ENCODE measurements around the gene ACTR3C.

The ACTR3C gene

DNA sequence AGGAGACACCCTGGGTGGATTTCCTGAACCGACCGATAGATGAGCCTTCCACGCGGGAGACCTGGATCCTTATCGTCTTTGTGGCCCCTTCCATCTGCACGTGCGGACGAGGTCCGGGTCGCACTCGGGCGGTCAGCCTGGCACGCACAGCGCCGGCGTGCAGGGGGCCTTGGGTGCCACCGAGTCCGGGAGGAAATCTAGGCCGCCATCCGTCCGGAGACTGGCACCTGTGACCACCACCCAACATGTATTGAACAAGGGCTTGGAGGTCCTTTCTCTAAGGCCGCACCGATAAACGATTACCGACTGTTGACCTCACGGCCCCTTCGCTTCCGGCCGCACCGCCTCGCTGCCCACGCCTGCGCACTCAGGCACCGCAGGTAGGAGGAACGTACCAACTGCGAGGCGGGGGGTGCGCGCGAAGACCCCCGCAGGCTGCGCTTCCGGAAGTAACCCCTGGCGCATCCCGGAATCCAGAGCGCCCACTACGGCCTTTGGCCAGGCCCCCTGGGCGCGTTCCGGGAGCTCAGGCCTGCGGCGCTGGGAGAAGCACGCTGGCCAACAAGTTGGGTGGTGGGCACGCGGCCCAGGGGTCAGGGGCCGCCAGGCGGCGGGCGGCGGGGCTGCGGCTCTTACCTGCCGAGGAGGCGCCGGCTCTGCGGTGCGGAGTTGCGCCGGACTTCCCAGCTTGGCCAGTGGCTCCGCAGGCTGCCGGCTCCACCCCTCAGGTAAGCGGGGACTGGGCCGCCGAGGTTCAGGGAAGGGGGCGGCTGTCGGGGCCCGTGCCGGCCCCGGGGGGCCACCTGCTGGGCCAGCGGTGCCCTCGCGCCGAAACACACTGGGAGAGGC lies at the start of gene ACTR3C, which contains the start of gene LRRC61:
TSS of gene ACTR3C (minus strand) at position 713 of the 849 bp plus-strand sequence. CDS start 28,249 bp downstream, outside the sequence.
TSS of gene LRRC61 (plus strand) at position 523 of the 849 bp plus-strand sequence. CDS start 13,507 bp downstream, outside the sequence.
- peak; percentile 64 for DNase-seq

DNA sequence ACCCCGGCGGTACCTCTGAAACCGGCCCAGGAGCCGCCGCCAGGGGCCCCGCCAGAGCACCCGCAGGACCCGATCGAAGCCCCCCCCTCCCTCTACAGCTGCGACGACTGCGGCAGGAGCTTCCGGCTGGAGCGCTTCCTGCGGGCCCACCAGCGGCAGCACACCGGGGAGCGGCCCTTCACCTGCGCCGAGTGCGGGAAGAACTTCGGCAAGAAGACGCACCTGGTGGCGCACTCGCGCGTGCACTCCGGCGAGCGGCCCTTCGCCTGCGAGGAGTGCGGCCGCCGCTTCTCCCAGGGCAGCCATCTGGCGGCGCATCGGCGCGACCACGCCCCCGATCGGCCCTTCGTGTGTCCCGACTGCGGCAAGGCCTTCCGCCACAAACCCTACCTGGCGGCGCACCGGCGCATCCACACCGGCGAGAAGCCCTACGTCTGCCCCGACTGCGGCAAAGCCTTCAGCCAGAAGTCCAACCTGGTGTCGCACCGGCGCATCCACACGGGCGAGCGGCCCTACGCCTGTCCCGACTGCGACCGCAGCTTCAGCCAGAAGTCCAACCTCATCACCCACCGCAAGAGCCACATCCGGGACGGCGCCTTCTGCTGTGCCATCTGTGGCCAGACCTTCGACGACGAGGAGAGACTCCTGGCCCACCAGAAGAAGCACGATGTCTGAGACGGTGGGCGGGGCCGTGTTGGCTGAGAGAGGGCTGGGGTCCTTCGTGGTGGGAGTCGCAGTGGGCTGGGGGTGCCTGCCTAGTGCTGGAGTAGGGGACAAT lies 49.1 kb upstream of the ACTR3C start:
- DNase-seq = no peak

GRCh38 chr7:150371996-150372270 lies 48.6 kb upstream of the ACTR3C start:
- DNase-seq = no peak

DNA sequence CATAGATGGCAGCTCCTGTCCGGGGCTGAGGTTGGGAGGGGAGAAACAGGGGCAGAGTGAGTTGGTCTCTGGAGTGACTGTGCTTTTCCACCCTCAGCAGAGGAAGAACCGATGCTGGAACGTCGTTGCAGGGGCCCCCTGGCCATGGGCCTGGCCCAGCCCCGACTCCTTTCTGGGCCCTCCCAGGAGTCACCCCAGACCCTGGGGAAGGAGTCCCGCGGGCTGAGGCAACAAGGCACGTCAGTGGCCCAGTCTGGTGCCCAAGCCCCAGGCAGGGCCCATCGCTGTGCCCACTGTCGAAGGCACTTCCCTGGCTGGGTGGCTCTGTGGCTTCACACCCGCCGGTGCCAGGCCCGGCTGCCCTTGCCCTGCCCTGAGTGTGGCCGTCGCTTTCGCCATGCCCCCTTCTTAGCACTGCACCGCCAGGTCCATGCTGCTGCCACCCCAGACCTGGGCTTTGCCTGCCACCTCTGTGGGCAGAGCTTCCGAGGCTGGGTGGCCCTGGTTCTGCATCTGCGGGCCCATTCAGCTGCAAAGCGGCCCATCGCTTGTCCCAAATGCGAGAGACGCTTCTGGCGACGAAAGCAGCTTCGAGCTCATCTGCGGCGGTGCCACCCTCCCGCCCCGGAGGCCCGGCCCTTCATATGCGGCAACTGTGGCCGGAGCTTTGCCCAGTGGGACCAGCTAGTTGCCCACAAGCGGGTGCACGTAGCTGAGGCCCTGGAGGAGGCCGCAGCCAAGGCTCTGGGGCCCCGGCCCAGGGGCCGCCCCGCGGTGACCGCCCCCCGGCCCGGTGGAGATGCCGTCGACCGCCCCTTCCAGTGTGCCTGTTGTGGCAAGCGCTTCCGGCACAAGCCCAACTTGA lies 48.0 kb upstream of the ACTR3C start:
- no peak for DNase-seq

GRCh38 chr7:150370612-150371071 lies 47.3 kb upstream of the ACTR3C start:
- DNase-seq = no peak

DNA sequence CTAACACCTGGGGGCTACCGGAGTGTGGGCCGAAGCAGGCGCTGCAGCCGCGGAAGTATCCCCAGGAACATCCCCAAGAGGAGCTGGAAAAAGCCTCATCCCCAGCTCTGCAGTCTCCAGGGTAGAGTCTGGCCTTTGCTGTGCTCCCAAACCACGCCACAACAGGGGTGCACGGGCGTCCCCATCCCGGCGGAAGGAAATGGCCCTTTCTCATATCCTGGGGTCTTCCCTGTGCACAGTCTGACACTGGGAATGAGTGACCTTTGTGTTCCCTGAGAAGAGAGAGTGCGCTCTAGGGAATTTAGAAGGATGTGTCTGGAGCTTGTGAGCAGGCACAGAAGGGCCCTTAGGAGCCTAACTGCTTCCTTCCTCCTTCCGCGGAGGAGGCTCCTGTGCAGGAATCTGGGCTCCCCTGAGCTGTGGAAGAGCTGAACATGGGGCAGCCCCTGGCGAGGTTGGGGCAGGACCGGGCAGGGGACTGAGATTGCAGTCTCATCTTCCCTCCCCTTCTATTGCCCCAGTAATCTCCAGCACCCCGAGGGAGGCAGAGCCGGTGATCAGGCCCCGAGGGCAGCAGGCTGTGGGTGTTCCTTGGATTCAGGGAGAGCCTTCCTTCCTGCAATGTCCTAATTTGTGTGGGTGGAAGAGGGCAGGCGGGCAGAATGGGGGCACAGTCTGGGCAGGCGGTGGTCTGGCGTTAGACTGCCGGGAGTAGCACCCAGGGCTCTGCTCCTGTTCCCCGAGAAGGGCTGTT lies 46.6 kb upstream of the ACTR3C start:
- no peak for DNase-seq

DNA sequence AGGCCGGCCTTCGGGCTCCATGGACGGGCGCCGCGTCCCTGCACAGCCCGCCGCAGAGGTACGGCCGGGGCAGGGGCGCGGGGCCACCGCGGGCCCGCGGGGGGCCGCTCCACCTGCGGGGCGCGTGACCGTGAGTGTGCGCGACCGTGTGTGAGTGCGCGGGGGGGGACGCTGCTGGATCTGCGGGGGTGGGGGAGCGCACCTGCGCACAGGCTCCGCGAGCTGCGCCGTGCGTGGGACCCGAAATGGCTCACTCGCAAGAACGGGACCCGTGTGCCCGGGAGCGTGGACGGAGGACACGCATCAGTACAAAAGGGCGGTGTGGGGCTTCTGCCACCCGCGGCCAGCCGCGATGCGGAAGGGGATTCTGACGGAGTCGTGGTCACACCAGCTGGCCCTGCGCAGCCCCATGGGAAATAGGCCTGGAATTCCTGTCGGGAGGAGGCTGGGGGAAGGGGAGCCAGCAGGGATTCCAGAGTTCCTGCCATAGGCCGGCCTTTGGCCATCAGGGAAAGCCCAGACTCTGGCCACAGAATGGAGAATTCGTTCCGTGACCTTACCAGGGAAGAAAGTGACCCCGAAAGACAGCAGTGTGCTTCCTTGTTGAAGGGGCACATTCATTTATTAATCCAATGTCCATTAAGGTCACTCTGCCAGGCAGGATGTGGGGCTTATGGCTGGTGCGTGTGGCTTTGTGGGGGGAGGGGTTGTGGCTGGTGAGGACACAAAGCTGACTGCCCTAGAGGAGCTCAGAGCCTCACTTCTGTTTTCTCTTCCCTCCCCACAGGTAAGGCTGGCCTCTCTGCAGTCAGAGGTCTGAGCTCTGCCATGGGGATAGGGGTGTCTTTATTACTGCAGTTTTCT lies 45.8 kb upstream of the ACTR3C start:
- peak; percentile 64 for DNase-seq

DNA sequence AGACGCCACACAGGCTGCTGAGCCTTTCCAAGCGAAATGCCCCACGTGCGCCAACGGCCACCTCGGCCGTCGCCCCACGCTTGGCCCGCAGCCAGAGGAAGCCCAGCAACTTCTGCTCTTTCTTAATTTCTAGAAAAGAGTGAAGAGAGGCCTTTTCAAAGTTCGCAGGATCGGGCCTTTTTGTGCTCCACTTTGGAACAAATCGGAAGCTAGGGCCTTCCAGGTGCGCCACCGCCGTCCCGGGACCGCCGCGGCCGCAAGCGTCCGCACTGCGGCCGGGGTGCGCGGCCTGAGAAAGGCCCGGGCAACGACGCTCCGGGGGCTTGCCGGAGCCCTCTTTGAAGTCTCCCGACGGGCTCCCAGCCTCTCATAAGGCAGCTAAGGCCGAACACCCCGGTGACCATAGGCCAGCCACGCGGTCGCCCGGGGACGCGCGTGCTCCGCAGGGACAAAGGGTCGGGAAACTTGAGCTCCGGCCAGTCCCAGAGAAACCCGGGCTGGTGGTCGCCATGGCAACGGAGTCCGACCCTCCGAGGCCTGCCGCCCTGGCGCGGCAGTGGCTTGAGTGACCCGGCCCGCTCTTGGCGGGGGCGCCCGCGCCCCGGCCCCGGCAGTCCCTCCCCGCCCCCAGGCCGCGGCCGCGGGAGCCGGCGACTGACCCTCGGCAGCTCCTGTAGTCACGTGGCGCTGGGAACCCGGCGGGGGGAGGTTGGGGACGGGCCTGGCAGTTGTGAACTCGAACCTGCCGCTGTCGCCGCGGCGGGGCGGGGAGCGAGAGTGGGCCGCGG lies 44.9 kb upstream of the ACTR3C start, which contains the start of gene REPIN1:
TSS of gene REPIN1 (plus strand) at position 727 of the 788 bp plus-strand sequence. CDS start 890 bp downstream, outside the sequence.
- peak; percentile 75 for DNase-seq

GRCh38 chr7:150367677-150368095 lies 44.3 kb upstream of the ACTR3C start:
- DNase-seq = no peak

DNA sequence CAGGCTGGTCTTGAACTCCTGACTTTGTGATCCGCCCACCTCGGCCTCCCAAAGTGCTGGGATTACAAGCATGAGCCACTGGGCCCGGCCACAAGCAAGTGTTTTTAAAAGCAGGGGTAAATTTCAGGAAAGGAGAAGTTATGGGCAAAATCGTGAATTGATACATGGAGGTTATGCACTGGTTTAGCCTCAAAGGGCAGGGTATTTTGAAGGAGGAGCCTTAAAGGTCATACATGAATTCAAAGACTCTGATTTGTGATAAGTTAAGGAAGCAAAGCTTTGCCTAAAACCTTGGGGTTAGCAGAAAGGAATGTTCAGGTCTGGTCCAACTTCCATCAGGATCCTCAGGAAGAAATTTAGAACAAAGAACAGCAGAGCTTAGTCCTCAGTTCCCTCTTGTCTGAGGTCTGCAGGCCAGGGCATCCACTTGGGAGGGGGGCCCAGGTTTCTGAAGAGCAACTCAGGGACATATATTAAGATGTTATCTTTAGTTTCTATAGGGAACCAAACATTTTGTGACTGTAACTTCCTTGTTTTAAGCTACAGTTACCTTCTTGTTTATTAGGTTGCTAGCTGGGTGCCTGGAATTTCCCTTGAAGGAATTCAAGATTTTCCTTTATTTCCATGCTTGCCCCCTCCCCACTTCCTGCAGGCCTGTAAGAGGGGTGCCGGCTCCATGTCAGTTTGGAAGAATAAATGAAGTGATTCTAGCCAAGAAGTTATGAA lies 42.5 kb upstream of the ACTR3C start:
- no peak for DNase-seq

DNA sequence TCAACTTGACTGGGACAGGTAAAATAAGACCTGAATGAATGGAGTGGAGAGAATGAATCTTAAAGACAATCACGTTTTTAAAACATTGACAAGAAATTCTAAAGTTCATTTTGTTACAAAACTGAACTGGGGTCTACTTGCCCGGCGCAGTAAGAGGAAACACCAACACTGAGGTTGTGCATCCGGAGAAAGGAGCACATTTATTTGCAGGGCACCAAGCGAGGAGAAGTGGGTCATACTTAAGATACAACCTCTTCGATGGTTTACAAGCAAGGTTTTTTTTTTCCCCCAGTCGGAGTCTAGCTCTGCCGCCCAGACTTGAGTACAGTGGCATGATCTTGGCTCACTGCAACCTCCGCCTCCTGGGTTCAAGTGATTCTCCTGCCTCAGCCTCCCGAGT lies 41.8 kb upstream of the ACTR3C start:
- DNase-seq = no peak

DNA sequence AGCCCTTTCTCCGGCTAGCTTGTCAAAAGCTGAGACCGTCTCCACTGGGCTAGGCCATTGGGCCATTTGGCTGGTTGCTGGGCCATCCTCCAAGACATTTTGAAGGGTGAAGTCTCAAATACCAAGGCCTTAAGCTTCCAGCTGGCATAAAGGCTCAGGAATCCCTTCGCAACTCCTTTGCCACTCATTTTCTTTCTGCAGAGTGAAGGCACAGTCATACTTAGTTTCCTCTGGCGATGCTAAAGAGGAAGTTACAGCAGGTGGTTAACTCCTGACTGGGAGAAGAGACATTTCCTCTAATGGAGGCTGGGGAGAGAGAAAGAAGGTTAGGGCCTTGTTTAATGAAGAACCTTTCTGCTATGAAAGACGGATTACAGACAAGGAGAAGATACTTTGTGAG lies 40.5 kb upstream of the ACTR3C start:
- DNase-seq = no peak

GRCh38 chr7:150363370-150363769 lies 40.0 kb upstream of the ACTR3C start:
- DNase-seq = no peak

GRCh38 chr7:150361807-150362621 lies 38.7 kb upstream of the ACTR3C start:
- DNase-seq = no peak

GRCh38 chr7:150361402-150361801 lies 38.1 kb upstream of the ACTR3C start:
- no peak for DNase-seq

DNA sequence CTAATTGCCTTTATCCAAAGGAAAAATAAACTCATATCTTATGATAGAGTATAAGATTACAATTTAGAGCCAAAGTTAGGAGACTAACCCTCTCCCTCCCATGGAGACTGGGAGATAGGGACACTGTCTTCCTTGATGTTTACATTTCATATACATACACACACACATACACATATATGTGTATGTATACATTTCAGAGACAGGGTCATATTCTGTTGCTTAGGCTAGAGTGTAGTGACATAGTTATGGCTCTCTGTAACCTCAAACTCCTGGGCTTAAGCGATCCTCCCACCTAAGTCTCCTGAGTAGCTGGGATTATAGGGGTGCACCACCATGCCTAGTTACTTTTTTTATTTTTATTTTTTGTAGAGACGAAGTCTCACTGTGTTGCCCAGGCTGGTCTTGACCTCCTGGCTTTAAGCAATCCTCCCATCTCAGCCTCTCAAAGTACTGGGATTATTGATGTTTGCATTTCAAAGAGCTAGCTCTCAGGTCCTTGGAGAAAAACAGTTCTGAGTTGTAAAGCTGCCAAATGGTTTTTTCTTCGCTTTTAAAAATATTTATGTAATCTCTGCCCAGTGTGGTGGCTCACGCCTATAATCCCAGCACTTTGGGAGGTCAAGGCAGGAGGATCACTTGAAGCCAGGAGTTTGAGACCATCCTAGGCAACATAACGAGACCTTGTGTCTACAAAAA lies 37.2 kb upstream of the ACTR3C start:
- no peak for DNase-seq

- no peak for DNase-seq
Observed at GRCh38 chr7:150359622-150360362, 36.4 kb upstream of the ACTR3C start.
